ENCODE measurements around the gene CEACAM18.

GRCh38 chr19:51448011-51448410 lies 30.3 kb upstream of the CEACAM18 start:
- TF ChIP-seq, protein P1, sequence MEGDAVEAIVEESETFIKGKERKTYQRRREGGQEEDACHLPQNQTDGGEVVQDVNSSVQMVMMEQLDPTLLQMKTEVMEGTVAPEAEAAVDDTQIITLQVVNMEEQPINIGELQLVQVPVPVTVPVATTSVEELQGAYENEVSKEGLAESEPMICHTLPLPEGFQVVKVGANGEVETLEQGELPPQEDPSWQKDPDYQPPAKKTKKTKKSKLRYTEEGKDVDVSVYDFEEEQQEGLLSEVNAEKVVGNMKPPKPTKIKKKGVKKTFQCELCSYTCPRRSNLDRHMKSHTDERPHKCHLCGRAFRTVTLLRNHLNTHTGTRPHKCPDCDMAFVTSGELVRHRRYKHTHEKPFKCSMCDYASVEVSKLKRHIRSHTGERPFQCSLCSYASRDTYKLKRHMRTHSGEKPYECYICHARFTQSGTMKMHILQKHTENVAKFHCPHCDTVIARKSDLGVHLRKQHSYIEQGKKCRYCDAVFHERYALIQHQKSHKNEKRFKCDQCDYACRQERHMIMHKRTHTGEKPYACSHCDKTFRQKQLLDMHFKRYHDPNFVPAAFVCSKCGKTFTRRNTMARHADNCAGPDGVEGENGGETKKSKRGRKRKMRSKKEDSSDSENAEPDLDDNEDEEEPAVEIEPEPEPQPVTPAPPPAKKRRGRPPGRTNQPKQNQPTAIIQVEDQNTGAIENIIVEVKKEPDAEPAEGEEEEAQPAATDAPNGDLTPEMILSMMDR (IDR thresholded peaks at IDR 0.05), result no peak
- TF ChIP-seq POLR2A (IDR thresholded peaks at IDR 0.05), result no peak
